Natural killer cell treated with Interleukin-12 subunit alpha and Interleukin-12 subunit beta and Interleukin-15 and Interleukin-18, amount 100 ng/mL, for 72 hours (primary cell): Measurements from ENCODE around the gene SLC22A17. TPM values are rescaled to one million over a fixed set of nuclear protein-coding genes. Genes with fewer than 3 reads are reported as not detected.

Experiments used
- ATAC-seq, 2 donors: fragments of 150-1000 bp; cut with Tn5 transposase in 1 of 2; sonication (Bioruptor Pico), chemical (Tn5 transposase) in 1 of 2; 2 replicates each; pipeline ENCODE4 v1.10.0; 2021
- DNase-seq: peaks from one replicate; pipeline ENCODE4 v3.0.0; 2022; ENCODE audit warnings: low spot score
- H3K27ac Mint-ChIP-seq, 2 donors: 1 replicate in 1 of 2; 2 replicates in 1 of 2; pipeline ENCODE4 v1.8.0; 2022; ENCODE audit warnings: mixed read lengths in 2 of 2, mild to moderate bottlenecking in 1 of 2, moderate library complexity in 1 of 2
- H3K27me3 Mint-ChIP-seq, 2 donors: 1 replicate in 1 of 2; 2 replicates in 1 of 2; pipeline ENCODE4 v1.8.0; 2022; ENCODE audit warnings: mixed read lengths in 2 of 2
- H3K36me3 Mint-ChIP-seq: one replicate; pipeline ENCODE4 v1.8.0; 2022; ENCODE audit warnings: mixed read lengths
- H3K4me1 Mint-ChIP-seq, 2 donors: 1 replicate in 1 of 2; 2 replicates in 1 of 2; pipeline ENCODE4 v1.8.0; 2022; ENCODE audit warnings: low read depth in 2 of 2, mixed read lengths in 2 of 2, mild to moderate bottlenecking in 1 of 2
- H3K4me3 Mint-ChIP-seq: one replicate; pipeline ENCODE4 v1.8.0; 2022; ENCODE audit warnings: mixed read lengths
- H3K9me3 Mint-ChIP-seq: 2 replicates; pipeline ENCODE4 v1.8.0; 2022; ENCODE audit warnings: mixed read lengths
- total RNA-seq, 2 donors: library from RNA; stranded (reverse); gene quantifications; one replicate each; pipeline ENCODE4 v1.2.3, GENCODE V29; 2022

The SLC22A17 gene
- total RNA-seq, 2 donors from 2014 or later, result 0.42 TPM; not detected in 1

DNA sequence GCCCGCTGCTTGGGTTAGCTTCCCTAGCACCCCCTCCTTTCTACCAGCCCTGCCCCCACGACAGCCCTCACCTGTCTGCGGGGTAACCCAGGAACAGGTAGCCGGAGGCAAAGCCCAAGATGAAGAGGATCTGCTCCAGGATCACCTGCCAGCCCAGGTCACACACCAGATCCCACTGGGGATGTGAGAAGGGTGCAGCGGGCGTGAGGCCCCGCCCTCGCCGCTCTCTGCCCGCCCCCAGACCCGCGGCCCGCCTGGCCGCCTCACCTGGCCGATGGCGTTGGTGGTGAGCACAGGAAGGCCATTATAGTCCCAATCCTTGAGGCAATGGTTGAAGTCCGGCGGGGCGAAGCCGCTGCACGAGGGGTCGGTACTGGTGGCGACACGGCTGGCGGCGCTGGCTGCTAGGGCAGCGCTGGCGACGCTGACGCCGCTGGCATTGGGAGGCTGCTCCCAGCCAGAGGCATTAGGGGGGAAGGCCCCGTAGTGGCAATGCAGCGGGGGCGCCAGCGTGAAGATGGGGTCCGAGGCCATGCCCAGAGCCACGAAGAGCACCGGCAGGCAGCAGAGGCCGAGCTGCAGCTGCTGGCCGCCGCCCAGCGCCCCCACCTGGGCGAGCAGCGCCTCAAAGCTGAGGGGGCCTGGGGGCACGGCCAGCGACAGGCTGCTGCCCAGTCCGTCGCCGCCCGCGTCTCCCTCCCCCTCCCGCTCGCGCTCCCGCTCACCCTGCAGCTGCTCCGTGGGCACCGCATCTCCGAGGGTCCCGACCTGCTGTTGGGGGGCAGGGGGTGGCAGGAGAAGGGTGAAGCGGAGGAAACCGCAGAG lies 794 bp downstream of the SLC22A17 start:
- peaks cover 42 to 61% of the 10 kb centered on the region in 2 donors for H3K27me3 Mint-ChIP-seq
- H3K4me1 Mint-ChIP-seq, result peaks cover 9 to 13% of the 10 kb centered on the region in 2 donors
- no peak overlapping the region for H3K4me3 Mint-ChIP-seq

DNA sequence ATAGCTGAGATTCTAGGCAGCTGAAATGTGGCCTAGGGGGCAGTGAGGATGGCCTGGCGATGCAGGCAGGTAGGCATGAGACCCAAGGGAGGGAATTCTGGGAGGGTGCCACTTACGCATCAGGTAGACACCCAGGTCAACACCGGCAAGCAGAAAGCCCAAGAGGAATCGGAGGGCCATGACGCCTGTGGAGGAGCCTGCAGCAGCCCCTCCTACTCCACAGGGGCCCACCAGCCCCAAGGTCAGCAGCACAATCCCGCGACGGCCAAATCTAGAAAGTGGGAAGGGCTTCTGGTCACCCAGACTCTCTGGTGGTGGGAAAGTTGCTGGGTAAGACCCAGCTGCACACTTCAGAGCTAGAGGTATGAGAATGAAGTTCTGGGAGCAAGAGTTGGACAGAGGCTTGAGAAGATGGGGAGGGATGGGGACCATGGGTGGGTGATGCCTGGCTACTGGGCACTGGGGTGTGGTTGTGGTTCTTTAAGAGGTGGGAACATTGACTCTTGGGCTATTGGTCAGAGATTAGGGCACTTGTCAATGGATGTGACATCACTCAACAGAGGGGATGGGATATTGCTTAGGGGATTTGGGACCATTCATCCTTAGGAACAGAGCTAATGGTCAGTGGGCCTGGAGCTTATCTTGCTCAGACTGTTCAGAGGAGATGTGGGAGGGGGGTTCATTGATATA lies 3.4 kb downstream of the SLC22A17 start:
- no peak overlapping the region for H3K27ac Mint-ChIP-seq
- peaks cover 15% of the 10 kb centered on the region for H3K36me3 Mint-ChIP-seq
- peaks cover 39 to 46% of the 10 kb centered on the region in 2 donors for H3K27me3 Mint-ChIP-seq
- no peaks in the 10 kb centered on the region for H3K9me3 Mint-ChIP-seq
- DNase-seq (no peak), ATAC-seq (no peak)
- H3K4me1 Mint-ChIP-seq, result peaks cover 9 to 13% of the 10 kb centered on the region in 2 donors
- no peak overlapping the region for H3K4me3 Mint-ChIP-seq

More for the DNA sequence above, 794 bp downstream of the SLC22A17 start:
- ATAC-seq (no peak), DNase-seq (no peak)
- Mint-ChIP-seq H3K27ac (no peak overlapping the region), H3K36me3 (peaks cover 15% of the 10 kb centered on the region), H3K9me3 (no peaks in the 10 kb centered on the region)

DNA sequence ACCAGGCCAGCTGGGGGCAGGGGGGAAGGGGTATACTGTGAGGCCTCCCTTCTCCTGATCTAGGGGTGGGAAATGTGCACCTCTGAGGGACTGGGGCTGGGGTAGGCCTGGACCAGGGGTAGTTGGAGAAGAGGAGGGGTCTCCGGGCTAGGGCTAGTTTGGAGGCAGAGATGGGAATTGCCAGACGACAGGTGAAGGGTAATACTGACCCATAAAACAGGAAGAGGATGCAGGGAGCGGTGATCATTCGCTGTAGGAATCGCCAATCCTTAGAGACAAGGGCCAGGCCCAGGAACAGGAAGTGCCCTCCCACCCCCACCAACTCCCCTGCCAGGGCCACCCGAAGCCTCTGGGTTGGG lies 4.4 kb downstream of the SLC22A17 start:
- H3K4me1 Mint-ChIP-seq, result peaks cover 8 to 12% of the 10 kb centered on the region in 2 donors
- DNase-seq (no peak), ATAC-seq (no peak)
- H3K4me3 Mint-ChIP-seq, result no peak overlapping the region
- no peak overlapping the region for H3K27ac Mint-ChIP-seq
- H3K9me3 Mint-ChIP-seq, result no peaks in the 10 kb centered on the region
- H3K36me3 Mint-ChIP-seq, result peaks cover 14% of the 10 kb centered on the region
- peaks cover 29 to 37% of the 10 kb centered on the region in 2 donors for H3K27me3 Mint-ChIP-seq

DNA sequence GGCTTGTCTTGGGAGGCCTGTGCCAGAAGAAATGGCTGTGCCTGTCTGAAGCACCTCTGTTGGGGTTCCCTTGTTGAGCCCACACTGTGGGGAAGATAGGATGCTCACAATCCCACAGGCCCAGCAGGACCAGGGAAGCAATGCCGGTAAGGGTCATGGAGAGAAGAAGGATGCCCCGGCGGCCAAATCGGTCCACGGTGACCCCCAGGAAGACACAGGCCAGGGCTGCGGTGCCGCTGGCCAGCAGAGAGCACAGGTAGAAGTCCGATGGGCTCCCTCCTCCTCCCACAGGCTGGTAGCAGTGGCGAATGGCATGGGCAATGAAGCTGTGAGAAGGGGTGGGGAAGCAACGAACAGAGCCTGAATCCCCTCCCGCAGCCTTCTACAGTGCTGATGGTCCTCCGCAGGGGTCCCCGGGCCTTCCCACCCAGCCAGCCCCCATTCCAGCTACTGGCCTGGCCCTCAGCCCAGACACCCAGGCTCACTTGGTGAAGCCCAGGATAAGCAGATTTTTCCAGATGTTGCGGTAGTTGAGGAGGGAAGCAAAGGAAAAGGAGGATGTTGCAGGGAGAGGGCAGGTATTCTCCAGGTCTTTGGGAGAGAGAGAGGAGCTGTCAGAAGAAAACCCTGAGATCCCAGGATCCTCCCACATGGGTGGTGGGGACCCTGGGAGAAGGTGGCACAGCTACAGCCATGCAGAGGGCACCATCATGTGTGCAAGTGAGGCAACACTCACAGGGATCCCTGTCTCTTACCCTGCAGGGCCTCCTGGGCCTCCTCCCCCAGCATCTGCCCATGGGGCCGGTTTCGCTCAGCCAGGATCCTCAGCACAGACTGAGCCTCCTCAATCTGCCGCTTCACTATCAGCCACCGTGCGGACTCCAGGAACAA lies 5.0 kb downstream of the SLC22A17 start:
- ATAC-seq, result no peak
- no peaks in the 10 kb centered on the region for H3K9me3 Mint-ChIP-seq
- peaks cover 4 to 6% of the 10 kb centered on the region in 2 donors for H3K4me1 Mint-ChIP-seq
- H3K4me3 Mint-ChIP-seq, result no peak overlapping the region
- no peak overlapping the region for H3K27ac Mint-ChIP-seq
- H3K36me3 Mint-ChIP-seq, result peaks cover 10% of the 10 kb centered on the region
- peaks cover 23 to 37% of the 10 kb centered on the region in 2 donors for H3K27me3 Mint-ChIP-seq
- no peak for DNase-seq

DNA sequence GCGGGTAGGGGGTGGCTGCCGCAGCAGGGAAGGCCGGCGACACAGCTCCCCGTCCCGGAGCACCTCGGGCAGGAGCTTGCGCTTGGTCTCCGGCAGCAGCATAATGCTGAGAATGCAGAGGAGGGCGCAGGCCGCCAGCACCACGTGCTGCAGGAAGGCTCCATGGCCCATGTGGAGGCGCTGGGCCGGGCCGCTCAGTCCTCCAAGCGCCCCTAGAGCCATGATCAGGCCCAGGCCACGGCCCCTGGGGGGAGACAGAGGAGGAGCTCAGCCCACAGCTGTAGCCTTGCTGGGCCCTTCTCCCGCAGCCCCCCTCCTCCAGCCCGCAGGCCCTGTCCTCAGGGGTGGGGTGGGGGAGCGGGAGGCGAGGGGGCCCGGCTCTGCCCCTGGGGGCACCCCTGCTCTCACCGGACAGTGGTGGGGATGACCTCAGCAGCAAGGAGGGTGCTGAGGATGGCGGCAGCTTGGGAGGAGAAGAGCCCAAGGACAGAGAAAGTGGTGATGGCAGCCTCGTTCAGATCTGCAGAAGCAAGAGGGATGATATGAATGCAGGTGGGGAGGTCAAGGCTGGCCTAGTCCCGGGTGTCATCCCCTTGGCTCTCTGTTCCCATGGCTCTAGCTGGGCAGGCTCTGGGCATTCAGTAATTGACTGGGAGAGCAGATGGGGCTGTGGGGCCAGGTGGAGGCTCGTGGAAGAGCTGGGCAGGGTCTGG lies 5.8 kb downstream of the SLC22A17 start:
- Mint-ChIP-seq H3K4me1 (peaks cover 4 to 6% of the 10 kb centered on the region in 2 donors), H3K27ac (no peak overlapping the region), H3K4me3 (no peak overlapping the region), H3K27me3 (peaks cover 23 to 38% of the 10 kb centered on the region in 2 donors), H3K9me3 (no peaks in the 10 kb centered on the region), H3K36me3 (peaks cover 10% of the 10 kb centered on the region)
- ATAC-seq (peak in 1 of 2 donors; percentile 21), DNase-seq (no peak)

DNA sequence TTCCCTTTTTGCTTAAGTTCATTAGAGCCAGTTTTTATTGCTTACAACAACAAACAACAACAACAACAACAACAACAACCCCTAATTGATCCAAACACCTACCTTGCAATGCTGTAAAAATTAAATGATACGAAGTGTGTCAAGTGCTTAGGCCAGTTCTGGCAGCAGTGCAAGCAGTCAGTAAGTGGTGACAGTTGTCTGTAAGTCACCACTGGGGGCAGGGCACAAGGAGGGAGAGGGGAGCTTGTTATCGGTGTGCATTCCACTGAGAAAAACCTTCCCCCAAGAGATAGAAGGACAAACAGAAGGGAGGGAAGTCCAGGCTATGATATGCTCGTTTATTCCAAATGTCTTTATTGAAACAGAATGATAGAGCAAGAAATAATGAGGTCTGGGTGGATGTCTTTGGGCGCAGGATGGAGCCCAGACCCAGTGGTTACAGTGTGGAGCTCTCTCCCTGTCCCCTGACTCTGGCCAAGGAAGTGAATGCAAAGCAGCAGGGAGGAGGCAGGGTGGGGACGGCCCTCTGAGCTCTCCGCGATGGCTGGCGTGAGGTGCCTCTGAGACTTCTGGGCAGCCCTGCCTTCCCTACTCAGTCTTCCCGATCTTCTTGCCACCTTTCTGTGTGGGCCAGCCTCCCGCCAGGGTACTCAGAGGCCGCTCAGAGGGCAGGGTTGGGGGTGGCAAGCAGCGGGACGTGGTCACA lies 6.5 kb downstream of the SLC22A17 start:
- no peak for DNase-seq

DNA sequence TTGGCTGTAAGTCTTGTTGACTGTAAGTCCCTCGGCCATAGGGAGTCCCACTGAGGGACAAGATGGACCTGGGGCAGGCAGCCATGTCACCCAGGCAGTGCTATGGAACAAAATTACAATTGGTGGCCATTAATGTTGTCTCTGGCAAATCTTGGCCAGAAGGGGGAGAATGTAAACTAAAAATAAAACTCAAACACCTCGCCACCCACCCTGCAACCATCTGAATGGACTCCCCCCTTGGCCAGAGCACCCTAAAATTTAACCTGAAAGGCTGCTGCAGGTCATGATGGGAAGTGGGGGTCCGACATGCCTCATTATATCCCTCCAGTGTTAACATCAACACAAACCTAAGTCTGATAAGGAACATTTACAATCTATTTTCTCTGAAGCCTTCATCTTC lies 8.2 kb downstream of the SLC22A17 start:
- H3K9me3 Mint-ChIP-seq, result no peaks in the 10 kb centered on the region
- no peak overlapping the region for H3K4me3 Mint-ChIP-seq
- no peak overlapping the region for H3K27ac Mint-ChIP-seq
- ATAC-seq (no peak), DNase-seq (no peak)
- peaks cover 10 to 26% of the 10 kb centered on the region in 2 donors for H3K27me3 Mint-ChIP-seq
- H3K4me1 Mint-ChIP-seq, result no peaks in the 10 kb centered on the region
- no peaks in the 10 kb centered on the region for H3K36me3 Mint-ChIP-seq

More for the DNA sequence above, 6.5 kb downstream of the SLC22A17 start:
- peaks cover 7% of the 10 kb centered on the region for H3K36me3 Mint-ChIP-seq
- H3K4me1 Mint-ChIP-seq, result peaks cover 2 to 3% of the 10 kb centered on the region in 2 donors
- H3K9me3 Mint-ChIP-seq, result no peaks in the 10 kb centered on the region
- H3K27me3 Mint-ChIP-seq, result peaks cover 21 to 33% of the 10 kb centered on the region in 2 donors
- no peak overlapping the region for H3K27ac Mint-ChIP-seq
- H3K4me3 Mint-ChIP-seq, result no peak overlapping the region
- ATAC-seq, result no peak

DNA sequence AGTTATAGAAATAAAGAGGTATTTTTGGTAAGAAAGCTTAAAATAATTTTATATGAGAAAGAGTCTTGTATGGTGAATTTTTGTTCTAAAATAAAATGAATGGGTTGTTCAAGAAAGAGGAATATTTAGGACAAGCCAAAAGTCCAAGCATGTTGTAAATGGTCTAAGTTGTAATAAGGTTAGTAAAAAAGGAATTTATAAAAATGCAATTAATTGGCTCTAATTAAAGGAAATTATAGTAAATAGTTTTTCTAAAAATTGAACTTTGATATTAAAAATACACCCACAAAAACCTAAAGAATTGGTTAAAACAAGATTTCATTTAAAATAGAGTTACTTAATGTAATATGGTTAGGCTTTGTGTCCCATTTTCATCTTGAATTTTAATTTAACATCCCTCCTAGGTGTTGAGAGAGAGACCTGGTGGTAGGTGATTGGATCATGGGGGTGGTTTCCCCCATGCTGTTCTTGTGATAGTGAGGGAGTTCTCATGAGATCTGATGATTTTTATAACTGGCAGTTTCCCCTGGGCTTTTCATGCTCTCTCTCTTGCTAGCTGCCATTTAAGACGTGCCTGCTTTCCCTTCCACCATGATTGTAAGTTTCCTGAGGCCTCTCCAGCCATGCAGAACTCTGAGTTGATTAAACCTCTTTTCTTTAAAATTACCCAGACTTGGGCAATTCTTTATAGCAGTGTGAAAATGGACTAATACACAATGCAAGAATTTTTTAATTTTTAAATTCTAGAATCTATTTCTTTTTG lies 13.0 kb downstream of the SLC22A17 start:
- H3K36me3 Mint-ChIP-seq, result no peaks in the 10 kb centered on the region
- peaks cover 11 to 44% of the 10 kb centered on the region in 2 donors for H3K27me3 Mint-ChIP-seq
- DNase-seq, result no peak
- H3K4me1 Mint-ChIP-seq, result no peaks in the 10 kb centered on the region
- no peaks in the 10 kb centered on the region for H3K9me3 Mint-ChIP-seq
- H3K27ac Mint-ChIP-seq, result no peak overlapping the region
- H3K4me3 Mint-ChIP-seq, result no peak overlapping the region
- no peak for ATAC-seq

DNA sequence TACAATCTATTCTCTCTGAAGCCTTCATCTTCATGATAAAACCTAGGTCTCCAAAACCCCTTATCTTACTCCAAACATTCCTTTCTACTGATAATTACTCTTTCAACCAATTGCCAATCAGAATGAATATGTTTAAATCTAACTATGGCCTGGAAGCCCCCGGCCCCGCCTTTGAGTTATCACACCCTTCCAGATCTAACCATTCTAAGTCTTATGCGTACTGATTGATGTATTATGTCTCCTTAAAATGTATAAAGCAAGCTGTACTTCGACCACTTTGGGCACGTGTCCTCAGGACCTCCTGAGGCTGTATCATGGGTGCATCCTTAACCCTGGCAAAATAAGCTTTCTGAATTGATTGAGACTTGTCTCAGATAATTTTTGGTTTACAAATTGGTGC lies 17.1 kb downstream of the SLC22A17 start:
- H3K27me3 Mint-ChIP-seq, result peaks cover 13 to 30% of the 10 kb centered on the region in 2 donors
- no peaks in the 10 kb centered on the region for H3K4me1 Mint-ChIP-seq
- ATAC-seq, result no peak
- H3K27ac Mint-ChIP-seq, result no peak overlapping the region
- no peak overlapping the region for H3K4me3 Mint-ChIP-seq
- no peaks in the 10 kb centered on the region for H3K36me3 Mint-ChIP-seq
- no peak for DNase-seq
- H3K9me3 Mint-ChIP-seq, result no peaks in the 10 kb centered on the region

DNA sequence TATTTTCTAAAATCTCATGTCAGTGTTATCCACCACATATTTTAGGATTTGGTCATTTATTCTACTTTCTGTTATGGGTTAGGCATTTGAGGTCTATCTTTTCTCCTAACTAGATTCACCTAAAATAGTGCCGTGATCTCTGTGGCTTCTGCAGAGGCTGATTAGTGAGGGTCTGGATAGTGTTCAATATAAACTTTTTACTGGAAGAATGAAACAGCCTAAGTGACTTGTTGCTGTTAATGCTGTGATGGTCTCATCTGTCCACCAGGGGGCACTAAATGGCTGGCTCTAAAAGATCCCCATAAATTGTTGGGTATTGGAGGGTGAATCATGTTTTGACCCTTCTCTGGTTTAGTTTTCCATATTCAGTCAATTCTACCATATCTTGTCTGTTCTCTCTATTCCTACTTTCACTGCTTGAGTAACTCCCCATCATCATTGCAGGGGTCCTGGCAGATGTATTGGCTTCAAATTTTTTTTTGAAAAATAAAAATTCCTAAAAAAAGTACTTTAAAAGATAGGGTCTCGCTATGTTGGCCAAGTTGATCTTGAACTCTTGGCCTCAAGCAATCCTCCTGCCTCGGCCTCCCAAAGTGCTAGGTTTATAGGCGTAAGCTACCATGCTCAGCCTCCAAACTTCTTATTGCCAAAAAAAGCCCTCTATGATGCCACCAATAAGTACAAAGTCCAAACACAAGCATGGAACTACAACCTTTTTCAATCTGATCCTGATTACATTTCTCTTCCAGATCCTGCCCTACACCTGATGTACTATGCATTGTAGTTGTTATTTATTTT lies 24.5 kb downstream of the SLC22A17 start:
- H3K36me3 Mint-ChIP-seq, result peaks cover 10% of the 10 kb centered on the region
- H3K4me1 Mint-ChIP-seq, result peaks cover 3 to 4% of the 10 kb centered on the region in 2 donors
- H3K4me3 Mint-ChIP-seq, result no peak overlapping the region
- no peaks in the 10 kb centered on the region for H3K9me3 Mint-ChIP-seq
- peak; percentile 77 for DNase-seq
- no peak overlapping the region for H3K27ac Mint-ChIP-seq
- H3K27me3 Mint-ChIP-seq, result no peaks in the 10 kb centered on the region
- peak; percentile 60 for ATAC-seq

DNA sequence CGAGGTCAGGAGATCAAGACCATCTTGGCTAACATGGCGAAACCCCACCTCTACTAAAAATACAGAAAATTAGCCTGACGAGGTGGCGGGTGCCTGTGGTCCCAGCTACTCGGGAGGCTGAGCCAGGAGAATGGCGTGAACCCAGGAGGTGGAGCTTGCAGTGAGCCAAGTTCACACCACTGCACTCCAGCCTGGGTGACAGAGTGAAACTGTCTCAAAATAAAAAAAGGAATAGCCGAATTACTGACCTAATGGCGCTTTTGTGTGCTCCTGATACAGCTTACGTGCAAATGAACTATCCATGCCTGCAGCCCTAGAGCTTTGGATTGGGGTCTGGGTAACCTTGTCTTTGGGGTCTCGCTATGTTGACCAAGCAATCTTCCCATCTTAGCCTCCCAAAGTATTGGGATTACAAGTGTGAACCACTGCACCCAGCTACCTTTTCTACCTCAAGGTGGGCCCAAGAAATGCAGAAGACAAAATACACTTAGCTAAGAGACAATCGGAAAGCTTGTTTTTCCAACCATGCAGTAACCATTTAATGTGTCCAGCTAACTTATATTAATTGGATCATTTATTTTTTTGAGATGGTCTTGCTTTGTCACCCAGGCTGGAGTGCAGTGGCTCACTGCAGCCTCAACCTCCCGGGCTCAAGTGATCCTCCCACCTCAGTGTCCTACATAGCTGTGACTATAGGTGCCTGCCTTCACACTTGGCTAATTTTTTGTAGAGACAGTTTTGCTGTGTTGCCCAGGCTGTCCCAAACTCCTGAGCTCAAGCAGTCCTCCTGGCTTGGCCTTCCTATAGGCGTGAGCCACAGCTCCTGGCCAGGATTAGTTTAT lies 26.0 kb downstream of the SLC22A17 start:
- Mint-ChIP-seq H3K36me3 (peaks cover 20% of the 10 kb centered on the region), H3K9me3 (no peaks in the 10 kb centered on the region), H3K4me3 (no peak overlapping the region), H3K4me1 (peaks cover 15% of the 10 kb centered on the region in 2 donors), H3K27me3 (no peaks in the 10 kb centered on the region), H3K27ac (no peak overlapping the region)
- ATAC-seq (no peak), DNase-seq (no peak)
